Ishikawa (cell line): ENCODE results near the gene TSPOAP1.

ENCODE experiments used
- CEBPB ChIP-seq: IDR thresholded peaks from 2 replicates; pipeline ENCODE4 v1.6.1; 2012
- EP300 ChIP-seq: IDR thresholded peaks from 2 replicates; pipeline ENCODE4 v1.6.1; 2012; ENCODE audit warnings: borderline replicate concordance
- FOXM1 ChIP-seq: IDR thresholded peaks from 2 replicates; pipeline ENCODE4 v1.6.1; 2012; ENCODE audit warnings: low read depth, borderline replicate concordance
- MAX ChIP-seq: IDR thresholded peaks from 2 replicates; pipeline ENCODE4 v1.6.1; 2012
- RAD21 ChIP-seq: IDR thresholded peaks from 2 replicates; pipeline ENCODE4 v1.6.1; 2012; ENCODE audit warnings: low read depth
- TAF1 ChIP-seq: IDR thresholded peaks from 2 replicates; pipeline ENCODE4 v1.6.1; 2012; ENCODE audit warnings: low read depth, mild to moderate bottlenecking
- TEAD4 ChIP-seq: IDR thresholded peaks from 2 replicates; pipeline ENCODE4 v1.6.1; 2012
- YY1 ChIP-seq: IDR thresholded peaks from 2 replicates; pipeline ENCODE4 v1.6.1; 2012; ENCODE audit warnings: low read depth

- TF ChIP-seq TAF1 = no peak
- no peak for TF ChIP-seq MAX
- TF ChIP-seq RAD21 = no peak
- no peak for TF ChIP-seq EP300
- TF ChIP-seq CEBPB = no peak
- TF ChIP-seq FOXM1 = no peak
- no peak for TF ChIP-seq YY1
- TF ChIP-seq TEAD4 = no peak
Measured at GRCh38 chr17:58337600-58338453, 9.2 kb upstream of the TSPOAP1 start.
